Caco-2 (cell line): ENCODE measurements around the gene ARRDC1. TPM values are rescaled to one million over a fixed set of nuclear protein-coding genes. Genes with fewer than 3 reads are reported as not detected.
A peak's percentile ranks its signal among the peaks of the same experiment; 100 is the strongest.

Experiments
- BruUV-seq: library from RNA; stranded (reverse); fragments of 400-500 nt; replicated peaks from 2 replicates; lab custom pipeline; 2021; lab: Mats Ljungman, UMichigan
- CTCF ChIA-PET: fragments of 300-600 bp; sonication (Branson Sonifier 250); formaldehyde crosslinking; loops from one replicate; lab custom pipeline; 2022; ENCODE audit warnings: antibody characterized with exemption; lab: Charles Lee
- POLR2A ChIA-PET: fragments of 300-600 bp; sonication (Branson Sonifier 250); formaldehyde crosslinking; loops from one replicate; lab custom pipeline; 2022; ENCODE audit warnings: antibody characterized with exemption; lab: Charles Lee
- DNase-seq, 2 experiments: peaks; one replicate each; pipeline versions ENCODE4 v3.0.0 to v3.0.0-alpha.2; 2020 to 2022
- H3K27me3 ChIP-seq: replicated peaks from 2 replicates; pipeline ENCODE4 v1.6.0; 2011; ENCODE audit warnings: low read length; ENCODE audit not compliant: control insufficient read depth, insufficient read depth
- H3K36me3 ChIP-seq: 2 replicates; pipeline ENCODE4 v1.5.1; 2011; ENCODE audit warnings: low read length; ENCODE audit not compliant: control insufficient read depth, insufficient read depth
- H3K4me1 ChIP-seq: fragments of 250-450 bp; sonication (Bioruptor Pico); 2 replicates; pipeline ENCODE4 v1.5.1; 2020; ENCODE audit warnings: mild to moderate bottlenecking
- H3K4me3 ChIP-seq: 2 replicates; pipeline ENCODE4 v1.5.1; 2011; ENCODE audit warnings: low read depth, mild to moderate bottlenecking, control low read depth, low read length
- H3K9me3 ChIP-seq: fragments of 250-450 bp; sonication (Bioruptor Pico); 2 replicates; pipeline ENCODE4 v1.5.1; 2020; ENCODE audit warnings: mild to moderate bottlenecking, moderate library complexity
- H3K27ac Mint-ChIP-seq: one replicate; pipeline ENCODE4 v1.8.0; 2022; ENCODE audit warnings: mixed read lengths; ENCODE audit not compliant: unreplicated experiment
- H3K27me3 Mint-ChIP-seq: one replicate; pipeline ENCODE4 v1.8.0; 2022; ENCODE audit warnings: mixed read lengths; ENCODE audit not compliant: insufficient read depth, unreplicated experiment
- H3K36me3 Mint-ChIP-seq: one replicate; pipeline ENCODE4 v1.8.0; 2022; ENCODE audit warnings: mild to moderate bottlenecking, mixed read lengths; ENCODE audit not compliant: insufficient read depth, unreplicated experiment
- H3K4me1 Mint-ChIP-seq: one replicate; pipeline ENCODE4 v1.8.0; 2022; ENCODE audit warnings: low read depth, mixed read lengths; ENCODE audit not compliant: unreplicated experiment
- H3K4me3 Mint-ChIP-seq: one replicate; pipeline ENCODE4 v1.8.0; 2022; ENCODE audit warnings: mild to moderate bottlenecking, moderate library complexity, mixed read lengths; ENCODE audit not compliant: unreplicated experiment
- H3K9me3 Mint-ChIP-seq: one replicate; pipeline ENCODE4 v1.8.0; 2022; ENCODE audit warnings: mixed read lengths; ENCODE audit not compliant: unreplicated experiment
- intact Hi-C: fragments of 100-400 bp; cut with micrococcal nuclease; formaldehyde crosslinking; loops from one replicate; pipeline ENCODE4 v1.10.0; 2022; ENCODE audit not compliant: unreplicated experiment
- total RNA-seq: library from RNA; stranded (reverse); gene quantifications from 2 replicates; pipeline ENCODE4 v1.2.3, GENCODE V29; 2022
- TF ChIP-seq, protein P1 (sequence below), 2 experiments: fragments of 200-600 bp in 1 of 2; IDR thresholded peaks; 1 replicate in 1 of 2; 2 replicates in 1 of 2; pipeline versions ENCODE4 v1.5.1 to v1.8.0; 2011 to 2022; ENCODE audit warnings: antibody characterized with exemption in 1 of 2, control low read depth in 1 of 2, inconsistent platforms in 1 of 2, low read depth in 1 of 2, low read length in 1 of 2, mild to moderate bottlenecking in 1 of 2, moderate library complexity in 1 of 2; ENCODE audit not compliant: insufficient read depth in 1 of 2, severe bottlenecking in 1 of 2, unreplicated experiment in 1 of 2

Gene ARRDC1
- total RNA-seq, 1 experiment from 2014 or later: 66.6 TPM

DNA sequence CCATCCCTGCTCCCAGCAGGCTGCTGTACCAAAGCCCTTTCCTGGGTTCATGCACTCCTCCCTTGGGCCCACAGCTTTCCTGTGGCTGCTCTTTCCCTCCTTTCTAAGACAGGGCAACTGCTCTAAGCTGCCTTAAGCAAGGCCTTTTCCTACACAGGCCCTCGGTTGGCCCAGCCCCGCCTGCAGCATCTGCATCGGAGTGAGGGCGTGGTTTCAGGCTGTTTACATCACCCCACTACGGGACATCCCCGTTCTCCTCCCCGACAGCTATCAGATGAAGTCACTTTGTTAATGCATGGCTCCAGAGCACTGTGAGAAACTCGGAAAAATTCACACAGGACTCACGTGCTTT lies 30.1 kb upstream of the ARRDC1 start:
- H3K27me3 Mint-ChIP-seq: no peaks in the 10 kb centered on the region
- H3K4me1 Mint-ChIP-seq: no peaks in the 10 kb centered on the region
- Histone ChIP-seq H3K36me3 (no peaks in the 10 kb centered on the region; the same call in 1 of the 2 replicates), H3K9me3 (no peaks in the 10 kb centered on the region), H3K4me1 (peaks cover 13% of the 10 kb centered on the region), H3K4me3 (no peak overlapping the region), H3K27me3 (no peaks in the 10 kb centered on the region)
- intact Hi-C loops: no loop called here
- no TSS peak for BruUV-seq
- no peak for DNase-seq
- peaks cover 82% of the 10 kb centered on the region for H3K36me3 Mint-ChIP-seq
- ChIA-PET POLR2A (no interaction called here), CTCF (no interaction called here)
- TF ChIP-seq, protein P1, sequence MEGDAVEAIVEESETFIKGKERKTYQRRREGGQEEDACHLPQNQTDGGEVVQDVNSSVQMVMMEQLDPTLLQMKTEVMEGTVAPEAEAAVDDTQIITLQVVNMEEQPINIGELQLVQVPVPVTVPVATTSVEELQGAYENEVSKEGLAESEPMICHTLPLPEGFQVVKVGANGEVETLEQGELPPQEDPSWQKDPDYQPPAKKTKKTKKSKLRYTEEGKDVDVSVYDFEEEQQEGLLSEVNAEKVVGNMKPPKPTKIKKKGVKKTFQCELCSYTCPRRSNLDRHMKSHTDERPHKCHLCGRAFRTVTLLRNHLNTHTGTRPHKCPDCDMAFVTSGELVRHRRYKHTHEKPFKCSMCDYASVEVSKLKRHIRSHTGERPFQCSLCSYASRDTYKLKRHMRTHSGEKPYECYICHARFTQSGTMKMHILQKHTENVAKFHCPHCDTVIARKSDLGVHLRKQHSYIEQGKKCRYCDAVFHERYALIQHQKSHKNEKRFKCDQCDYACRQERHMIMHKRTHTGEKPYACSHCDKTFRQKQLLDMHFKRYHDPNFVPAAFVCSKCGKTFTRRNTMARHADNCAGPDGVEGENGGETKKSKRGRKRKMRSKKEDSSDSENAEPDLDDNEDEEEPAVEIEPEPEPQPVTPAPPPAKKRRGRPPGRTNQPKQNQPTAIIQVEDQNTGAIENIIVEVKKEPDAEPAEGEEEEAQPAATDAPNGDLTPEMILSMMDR (IDR thresholded peaks at IDR 0.05; ENCODE audit: insufficient read depth in 1 of 2, low read depth in 1 of 2, low read length in 1 of 2, severe bottlenecking in 1 of 2, unreplicated experiment in 1 of 2): no peak
- H3K4me3 Mint-ChIP-seq: no peak overlapping the region
- H3K27ac Mint-ChIP-seq: peak overlapping the region; percentile 24
- H3K9me3 Mint-ChIP-seq: no peaks in the 10 kb centered on the region

DNA sequence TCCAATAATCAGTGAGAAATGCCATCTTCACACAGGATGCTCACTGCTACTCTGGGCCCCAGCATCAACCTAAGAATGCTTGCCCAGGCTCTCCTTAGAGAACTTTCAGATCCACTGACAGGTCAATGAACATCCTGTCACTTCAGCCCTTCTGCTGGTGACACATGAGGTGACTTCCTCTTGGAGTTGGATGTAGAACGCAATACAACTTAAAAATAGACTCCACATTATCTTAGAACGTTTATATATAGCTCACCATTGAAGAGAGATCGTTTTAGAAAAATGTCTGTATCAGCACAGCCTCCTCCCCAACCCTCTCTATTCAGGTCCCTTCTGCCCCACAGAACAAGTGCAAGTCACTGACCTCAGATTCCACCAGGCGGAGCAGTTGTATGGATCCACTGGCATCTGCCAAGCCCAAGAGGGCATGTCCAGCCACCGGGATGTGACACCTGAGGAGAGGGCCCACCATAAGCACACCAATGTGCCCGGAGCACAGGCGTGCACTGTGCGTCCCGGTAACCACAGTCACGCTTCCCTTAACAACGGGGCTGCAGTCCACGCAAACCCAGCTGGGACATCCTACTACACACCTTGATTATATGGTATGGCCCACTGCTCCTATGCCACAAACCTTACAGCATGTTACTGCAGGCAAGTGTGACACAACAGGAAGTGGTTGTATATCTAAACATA lies 29.6 kb upstream of the ARRDC1 start:
- intact Hi-C loops: no loop called here

DNA sequence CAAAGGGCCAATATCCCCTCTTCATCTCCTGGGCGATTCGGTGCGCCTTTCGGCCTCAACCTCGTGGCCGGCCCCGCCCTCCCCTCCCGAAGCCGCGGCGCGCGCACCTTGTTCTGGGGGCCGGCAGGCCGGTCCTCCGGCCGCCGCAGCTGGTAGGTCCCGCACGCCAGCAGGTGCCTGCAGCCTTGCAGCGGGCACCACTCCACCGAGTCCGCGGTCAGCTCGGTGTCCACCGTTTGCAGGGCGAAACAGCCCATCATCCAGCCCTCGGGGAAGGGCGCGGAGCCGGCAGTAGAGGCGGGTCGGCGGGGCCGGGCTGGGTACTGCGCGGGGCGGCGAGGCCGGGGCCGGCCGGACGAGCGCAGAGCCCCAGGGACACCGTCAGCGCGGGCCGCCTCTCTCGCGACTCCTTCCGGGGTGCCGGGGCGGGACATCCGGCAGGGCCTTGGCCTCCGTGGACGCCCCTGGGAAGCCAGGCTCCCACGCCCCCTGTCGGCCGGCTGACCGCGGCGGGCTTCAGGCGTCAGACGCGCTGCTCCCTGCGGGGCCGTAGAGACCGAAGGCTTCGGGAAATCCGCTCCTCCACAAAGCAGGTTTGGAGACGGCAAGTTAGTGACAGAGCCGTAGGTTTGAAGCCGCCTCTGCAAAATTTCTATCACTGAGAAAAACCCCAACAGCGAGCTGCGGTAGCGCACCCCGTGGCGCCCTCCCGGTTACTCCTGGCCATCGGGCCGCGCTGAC lies 26.8 kb upstream of the ARRDC1 start, which contains the start of gene DPH7:
DPH7 (minus strand) TSS at position 408 of the 741 bp plus-strand sequence; CDS start at position 260, 148 bp downstream.
- Mint-ChIP-seq H3K9me3 (no peaks in the 10 kb centered on the region), H3K27me3 (no peaks in the 10 kb centered on the region), H3K4me3 (peak within 1 kb of the TSS; percentile 83), H3K27ac (peak within 1 kb of the TSS; percentile 66), H3K4me1 (no peaks in the 10 kb centered on the region), H3K36me3 (peaks cover 77% of the 10 kb centered on the region)
- Histone ChIP-seq H3K36me3 (no peaks in the 10 kb centered on the region; the same call in 1 of the 2 replicates), H3K27me3 (no peaks in the 10 kb centered on the region), H3K9me3 (no peaks in the 10 kb centered on the region), H3K4me1 (peaks cover 13% of the 10 kb centered on the region), H3K4me3 (peak within 1 kb of the TSS; percentile 96)
- TF ChIP-seq, protein P1 (IDR thresholded peaks at IDR 0.05; ENCODE audit: insufficient read depth in 1 of 2, low read depth in 1 of 2, low read length in 1 of 2, severe bottlenecking in 1 of 2, unreplicated experiment in 1 of 2): peak; percentile 90 to 94
- DNase-seq: peak; percentile 94 to 98
- ChIA-PET CTCF (interaction anchor here (0.9 to 3.6 kb wide), 4 partner anchors 12 to 44 kb away, joined by 3 to 13 read pairs (median 4); partner anchors contain the start of genes EHMT1 and MRPL41), POLR2A (interaction anchor here (0.6 kb wide), 1 partner anchor 169 kb away, joined by 3 read pairs; no protein-coding TSS in a partner anchor)
- intact Hi-C loops: loop anchor here (1.0 kb wide), 1 partner anchor 44 kb away; no protein-coding TSS in a partner anchor
- BruUV-seq: no TSS peak

More for the DNA sequence above, 29.6 kb upstream of the ARRDC1 start:
- Mint-ChIP-seq H3K9me3 (no peaks in the 10 kb centered on the region), H3K4me3 (no peak overlapping the region), H3K4me1 (no peaks in the 10 kb centered on the region), H3K27ac (peak overlapping the region; percentile 24), H3K36me3 (peaks cover 77% of the 10 kb centered on the region), H3K27me3 (no peaks in the 10 kb centered on the region)
- BruUV-seq: no TSS peak
- Histone ChIP-seq H3K27me3 (no peaks in the 10 kb centered on the region), H3K4me1 (peaks cover 13% of the 10 kb centered on the region), H3K4me3 (no peak overlapping the region), H3K36me3 (no peaks in the 10 kb centered on the region; the same call in 1 of the 2 replicates), H3K9me3 (no peaks in the 10 kb centered on the region)
- TF ChIP-seq, protein P1 (IDR thresholded peaks at IDR 0.05; ENCODE audit: insufficient read depth in 1 of 2, low read depth in 1 of 2, low read length in 1 of 2, severe bottlenecking in 1 of 2, unreplicated experiment in 1 of 2): no peak
- ChIA-PET CTCF (no interaction called here), POLR2A (no interaction called here)
- no peak for DNase-seq
